Measurements from ENCODE around the gene PAX2. TPM values are rescaled to one million over a fixed set of nuclear protein-coding genes. Genes with fewer than 3 reads are reported as not detected.

PAX2 gene
- total RNA-seq, 1 donor from 2014 or later = not detected

GRCh38 chr10:100713859-100714565 is 31.4 kb upstream of the PAX2 start:
- intact Hi-C loops (cut with DNase I) = no loop called here
- Histone ChIP-seq H3K9me3 (no peaks in the 10 kb centered on the region), H3K4me1 (no peaks in the 10 kb centered on the region), H3K36me3 (no peaks in the 10 kb centered on the region), H3K27ac (no peak overlapping the region), H3K4me3 (no peak overlapping the region), H3K27me3 (ENCODE audit: low read depth) (peaks cover 100% of the 10 kb centered on the region)
- ATAC-seq (no peak), DNase-seq (no peak)
- TF ChIP-seq, protein P1, sequence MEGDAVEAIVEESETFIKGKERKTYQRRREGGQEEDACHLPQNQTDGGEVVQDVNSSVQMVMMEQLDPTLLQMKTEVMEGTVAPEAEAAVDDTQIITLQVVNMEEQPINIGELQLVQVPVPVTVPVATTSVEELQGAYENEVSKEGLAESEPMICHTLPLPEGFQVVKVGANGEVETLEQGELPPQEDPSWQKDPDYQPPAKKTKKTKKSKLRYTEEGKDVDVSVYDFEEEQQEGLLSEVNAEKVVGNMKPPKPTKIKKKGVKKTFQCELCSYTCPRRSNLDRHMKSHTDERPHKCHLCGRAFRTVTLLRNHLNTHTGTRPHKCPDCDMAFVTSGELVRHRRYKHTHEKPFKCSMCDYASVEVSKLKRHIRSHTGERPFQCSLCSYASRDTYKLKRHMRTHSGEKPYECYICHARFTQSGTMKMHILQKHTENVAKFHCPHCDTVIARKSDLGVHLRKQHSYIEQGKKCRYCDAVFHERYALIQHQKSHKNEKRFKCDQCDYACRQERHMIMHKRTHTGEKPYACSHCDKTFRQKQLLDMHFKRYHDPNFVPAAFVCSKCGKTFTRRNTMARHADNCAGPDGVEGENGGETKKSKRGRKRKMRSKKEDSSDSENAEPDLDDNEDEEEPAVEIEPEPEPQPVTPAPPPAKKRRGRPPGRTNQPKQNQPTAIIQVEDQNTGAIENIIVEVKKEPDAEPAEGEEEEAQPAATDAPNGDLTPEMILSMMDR (IDR thresholded peaks at IDR 0.05) = no peak

- no peak for ATAC-seq
- peaks cover 100% of the 10 kb centered on the region for H3K27me3 ChIP-seq (ENCODE audit: low read depth)
- H3K9me3 ChIP-seq = no peaks in the 10 kb centered on the region
- H3K4me1 ChIP-seq = no peaks in the 10 kb centered on the region
- no peaks in the 10 kb centered on the region for H3K36me3 ChIP-seq
- intact Hi-C loops (cut with DNase I) = no loop called here
- H3K27ac ChIP-seq = no peak overlapping the region
- TF ChIP-seq, protein P1 (IDR thresholded peaks at IDR 0.05) = no peak
- no peak for DNase-seq
- H3K4me3 ChIP-seq = no peak overlapping the region
Observed at GRCh38 chr10:100714566-100714950, 30.8 kb upstream of the PAX2 start.

GRCh38 chr10:100715101-100715444 is 30.3 kb upstream of the PAX2 start:
- TF ChIP-seq, protein P1 (IDR thresholded peaks at IDR 0.05) = no peak
- Histone ChIP-seq H3K4me3 (no peak overlapping the region), H3K9me3 (no peaks in the 10 kb centered on the region), H3K4me1 (no peaks in the 10 kb centered on the region), H3K27me3 (ENCODE audit: low read depth) (peaks cover 100% of the 10 kb centered on the region), H3K27ac (no peak overlapping the region), H3K36me3 (no peaks in the 10 kb centered on the region)
- intact Hi-C loops (cut with DNase I) = no loop called here
- ATAC-seq (no peak), DNase-seq (no peak)

- Histone ChIP-seq H3K27ac (no peak overlapping the region), H3K27me3 (ENCODE audit: low read depth) (peaks cover 100% of the 10 kb centered on the region), H3K4me1 (no peaks in the 10 kb centered on the region), H3K9me3 (no peaks in the 10 kb centered on the region), H3K4me3 (no peak overlapping the region), H3K36me3 (no peaks in the 10 kb centered on the region)
- ATAC-seq = no peak
- intact Hi-C loops (cut with DNase I) = no loop called here
- DNase-seq = no peak
- TF ChIP-seq, protein P1 (IDR thresholded peaks at IDR 0.05) = no peak
Observed at GRCh38 chr10:100715445-100716385, 29.7 kb upstream of the PAX2 start.

DNA sequence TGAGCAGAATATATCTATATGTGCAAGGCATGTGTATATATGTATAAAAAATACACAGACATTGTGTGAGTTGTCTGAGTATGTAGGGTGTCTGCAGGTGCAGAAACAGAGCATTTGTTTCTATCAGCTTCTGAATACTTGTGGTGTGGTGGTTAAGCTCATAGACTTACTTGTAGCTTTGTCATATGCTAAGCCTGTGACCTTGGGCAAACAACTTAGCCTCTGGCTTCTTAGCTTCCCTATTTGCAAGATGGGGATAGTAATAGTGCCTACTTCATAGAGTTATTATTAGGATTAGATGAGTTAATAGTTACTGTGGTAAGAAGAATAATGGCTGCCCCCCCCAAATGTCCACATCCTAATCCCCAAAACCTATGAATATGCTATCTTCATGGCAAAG is 28.2 kb upstream of the PAX2 start:
- intact Hi-C loops (cut with DNase I) = no loop called here
- H3K9me3 ChIP-seq = no peaks in the 10 kb centered on the region
- H3K36me3 ChIP-seq = no peaks in the 10 kb centered on the region
- no peak overlapping the region for H3K4me3 ChIP-seq
- no peak for DNase-seq
- no peak for ATAC-seq
- H3K4me1 ChIP-seq = no peaks in the 10 kb centered on the region
- H3K27ac ChIP-seq = no peak overlapping the region
- peaks cover 99% of the 10 kb centered on the region for H3K27me3 ChIP-seq (ENCODE audit: low read depth)
- TF ChIP-seq, protein P1 (IDR thresholded peaks at IDR 0.05) = no peak

Data from lower lobe of right lung (tissue), 2 donors.